K562 (cell line): Measurements from ENCODE around the gene RBM44.
A peak's percentile ranks its signal among the peaks of the same experiment; 100 is the strongest.

Source experiments
- CBFA2T2 ChIP-seq: fragments of 450-650 bp; conservative IDR thresholded peaks from 2 replicates; pipeline ENCODE4 v1.6.1; 2017; ENCODE audit warnings: mild to moderate bottlenecking
- EZH2 ChIP-seq: IDR thresholded peaks from 2 replicates; pipeline ENCODE4 v1.6.1; 2012; ENCODE audit warnings: low read depth, mild to moderate bottlenecking, inconsistent platforms, low read length, borderline replicate concordance
- FOXA1 ChIP-seq: fragments of 450-650 bp; IDR thresholded peaks from 2 replicates; pipeline ENCODE4 v1.6.1; 2016; ENCODE audit warnings: mild to moderate bottlenecking, borderline replicate concordance
- POLR2A ChIP-seq: fragments of 450-650 bp; conservative IDR thresholded peaks from 2 replicates; pipeline ENCODE4 v1.6.1; 2016
- RBM22 ChIP-seq: fragments of 200-400 bp; formaldehyde crosslinking; IDR thresholded peaks from 2 replicates; pipeline ENCODE4 v1.6.1; 2018; ENCODE audit warnings: low read length, low read depth; ENCODE audit not compliant: poor library complexity, severe bottlenecking
- ZNF263 ChIP-seq: sonication (generic); formaldehyde crosslinking; IDR thresholded peaks from 2 replicates; pipeline ENCODE4 v1.8.0; 2022; ENCODE audit warnings: mild to moderate bottlenecking, missing genetic modification reagents, borderline replicate concordance
- ZSCAN29 ChIP-seq: fragments of 450-650 bp; IDR thresholded peaks from 2 replicates; pipeline ENCODE4 v1.6.1; 2017
- TF ChIP-seq, protein P1 (sequence below): sonication (generic); formaldehyde crosslinking; IDR thresholded peaks from 2 replicates; pipeline ENCODE4 v1.8.1; 2022; ENCODE audit warnings: missing genetic modification reagents
- TF ChIP-seq, protein P2 (sequence below), 3 experiments: IDR thresholded peaks in 2 of 3; conservative IDR thresholded peaks in 1 of 3; 2 replicates each; pipeline ENCODE4 v1.5.1; 2011 to 2012; ENCODE audit warnings: low read length in 3 of 3, mild to moderate bottlenecking in 3 of 3, control low read depth in 2 of 3, improper control_type of control experiment in 1 of 3, inconsistent platforms in 1 of 3, low read depth in 1 of 3, mixed read lengths in 1 of 3, moderate library complexity in 1 of 3; ENCODE audit not compliant: insufficient read depth in 2 of 3

DNA sequence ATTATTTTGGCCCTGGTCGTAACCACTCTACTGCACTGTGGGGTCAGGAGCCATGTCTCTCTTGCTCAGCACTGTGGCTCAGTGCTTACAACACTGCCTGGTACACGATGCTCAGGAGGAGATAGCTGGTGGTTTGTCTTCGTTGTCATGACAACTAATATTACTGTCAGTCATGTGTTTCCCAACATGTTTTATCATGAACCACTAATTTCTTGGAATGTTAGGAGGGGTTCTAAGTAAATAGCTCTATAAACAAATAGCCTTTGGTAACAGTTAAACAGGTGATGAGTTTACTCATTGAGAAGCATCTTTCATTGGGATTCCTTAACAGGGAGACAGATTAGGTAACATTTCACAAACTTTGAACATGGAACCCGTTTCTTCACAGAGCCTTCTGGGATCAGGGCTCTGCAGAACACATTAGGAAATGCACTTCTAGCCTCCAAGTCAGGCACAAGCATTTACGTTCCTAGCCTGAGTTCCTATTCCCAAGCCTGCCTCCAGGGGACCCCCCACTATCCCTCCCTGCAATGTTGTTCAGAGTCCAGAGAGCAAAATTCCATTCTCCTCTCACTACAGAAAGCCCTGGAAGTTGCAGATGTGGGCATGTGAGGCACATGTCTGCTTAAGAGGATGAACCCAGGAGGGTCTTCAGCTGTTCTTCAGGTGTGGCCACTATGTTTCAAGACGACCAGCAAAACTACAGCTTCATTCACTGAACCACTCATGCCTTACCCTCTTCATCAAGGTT, 6.4 kb upstream of the RBM44 start:
- no peak for TF ChIP-seq RBM22
- no peak for TF ChIP-seq CBFA2T2
- TF ChIP-seq, protein P1, sequence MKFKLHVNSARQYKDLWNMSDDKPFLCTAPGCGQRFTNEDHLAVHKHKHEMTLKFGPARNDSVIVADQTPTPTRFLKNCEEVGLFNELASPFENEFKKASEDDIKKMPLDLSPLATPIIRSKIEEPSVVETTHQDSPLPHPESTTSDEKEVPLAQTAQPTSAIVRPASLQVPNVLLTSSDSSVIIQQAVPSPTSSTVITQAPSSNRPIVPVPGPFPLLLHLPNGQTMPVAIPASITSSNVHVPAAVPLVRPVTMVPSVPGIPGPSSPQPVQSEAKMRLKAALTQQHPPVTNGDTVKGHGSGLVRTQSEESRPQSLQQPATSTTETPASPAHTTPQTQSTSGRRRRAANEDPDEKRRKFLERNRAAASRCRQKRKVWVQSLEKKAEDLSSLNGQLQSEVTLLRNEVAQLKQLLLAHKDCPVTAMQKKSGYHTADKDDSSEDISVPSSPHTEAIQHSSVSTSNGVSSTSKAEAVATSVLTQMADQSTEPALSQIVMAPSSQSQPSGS (CRISPR knock-in tag), result no peak
- no peak for TF ChIP-seq EZH2
- TF ChIP-seq, protein P2, sequence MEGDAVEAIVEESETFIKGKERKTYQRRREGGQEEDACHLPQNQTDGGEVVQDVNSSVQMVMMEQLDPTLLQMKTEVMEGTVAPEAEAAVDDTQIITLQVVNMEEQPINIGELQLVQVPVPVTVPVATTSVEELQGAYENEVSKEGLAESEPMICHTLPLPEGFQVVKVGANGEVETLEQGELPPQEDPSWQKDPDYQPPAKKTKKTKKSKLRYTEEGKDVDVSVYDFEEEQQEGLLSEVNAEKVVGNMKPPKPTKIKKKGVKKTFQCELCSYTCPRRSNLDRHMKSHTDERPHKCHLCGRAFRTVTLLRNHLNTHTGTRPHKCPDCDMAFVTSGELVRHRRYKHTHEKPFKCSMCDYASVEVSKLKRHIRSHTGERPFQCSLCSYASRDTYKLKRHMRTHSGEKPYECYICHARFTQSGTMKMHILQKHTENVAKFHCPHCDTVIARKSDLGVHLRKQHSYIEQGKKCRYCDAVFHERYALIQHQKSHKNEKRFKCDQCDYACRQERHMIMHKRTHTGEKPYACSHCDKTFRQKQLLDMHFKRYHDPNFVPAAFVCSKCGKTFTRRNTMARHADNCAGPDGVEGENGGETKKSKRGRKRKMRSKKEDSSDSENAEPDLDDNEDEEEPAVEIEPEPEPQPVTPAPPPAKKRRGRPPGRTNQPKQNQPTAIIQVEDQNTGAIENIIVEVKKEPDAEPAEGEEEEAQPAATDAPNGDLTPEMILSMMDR (IDR thresholded peaks at IDR 0.05 in 2 of 3, conservative IDR thresholded peaks at IDR 0.05 in 1 of 3; ENCODE audit: insufficient read depth in 2 of 3, low read depth in 1 of 3, low read length in 3 of 3), result peak; percentile 11 to 35 (median 20); a peak in 2 of 6 replicates
- no peak for TF ChIP-seq ZNF263
- TF ChIP-seq POLR2A, result no peak
- no peak for TF ChIP-seq FOXA1
- TF ChIP-seq ZSCAN29, result no peak
